Esophagus mucosa (tissue), 1 donor: ENCODE results near the gene IMPG2. TPM values are rescaled to one million over a fixed set of nuclear protein-coding genes. Genes with fewer than 3 reads are reported as not detected.
"Not testable (repeated sequence)": the region's sequence is repeated elsewhere in the genome, so short reads cannot be mapped to it uniquely, and the experiment has no call there.

ENCODE experiments used
- ATAC-seq: fragments of 200-7000 bp; cut with Tn5 transposase; one replicate; pipeline ENCODE4 v1.9.1; 2020
- total RNA-seq: library from RNA; stranded (reverse); gene quantifications from one replicate; pipeline ENCODE4 v1.2.4, GENCODE V29; 2023
- donor health status: DM: yes; HTN: yes; CAD: no.

The IMPG2 gene
- total RNA-seq = 0.08 TPM

GRCh38 chr3:101320475-101320874, at the start of gene IMPG2:
TSS of gene IMPG2 (minus strand) at chr3:101320575. CDS start at chr3:101320372, 203 bp downstream.
- no peak for ATAC-seq

GRCh38 chr3:101362406-101362805, 42.0 kb upstream of the IMPG2 start:
- ATAC-seq = no peak

GRCh38 chr3:101351829-101352228, 31.5 kb upstream of the IMPG2 start:
- no peak for ATAC-seq

- no peak for ATAC-seq
Observed at GRCh38 chr3:101340591-101340990, 20.2 kb upstream of the IMPG2 start.

GRCh38 chr3:101333883-101334282, 13.5 kb upstream of the IMPG2 start:
- no peak for ATAC-seq

- ATAC-seq = no peak
Observed at GRCh38 chr3:101329016-101329673, 8.8 kb upstream of the IMPG2 start.

GRCh38 chr3:101325393-101326134, 5.2 kb upstream of the IMPG2 start:
- no peak for ATAC-seq

- no peak for ATAC-seq
Observed at GRCh38 chr3:101319531-101319930, 844 bp downstream of the IMPG2 start.

GRCh38 chr3:101312545-101312944, 7.8 kb downstream of the IMPG2 start:
- no peak for ATAC-seq

- ATAC-seq = no peak
Observed at GRCh38 chr3:101311676-101312075, 8.7 kb downstream of the IMPG2 start.

- ATAC-seq = no peak
Observed at GRCh38 chr3:101310978-101311375, 9.4 kb downstream of the IMPG2 start.

- ATAC-seq = not testable (repeated sequence)
Observed at GRCh38 chr3:101308147-101308772, 12.1 kb downstream of the IMPG2 start.

GRCh38 chr3:101303836-101304235, 16.5 kb downstream of the IMPG2 start:
- ATAC-seq = peak; percentile 47

GRCh38 chr3:101303089-101303731, 17.2 kb downstream of the IMPG2 start:
- ATAC-seq = no peak

GRCh38 chr3:101300073-101300472, 20.3 kb downstream of the IMPG2 start:
- ATAC-seq = no peak

- ATAC-seq = no peak
Observed at GRCh38 chr3:101292027-101292426, 28.3 kb downstream of the IMPG2 start.

- ATAC-seq = no peak
Observed at GRCh38 chr3:101288294-101288693, 32.1 kb downstream of the IMPG2 start.

GRCh38 chr3:101284757-101285156, 35.6 kb downstream of the IMPG2 start:
- ATAC-seq = no peak

GRCh38 chr3:101281521-101282030, 38.8 kb downstream of the IMPG2 start:
- no peak for ATAC-seq

- no peak for ATAC-seq
Observed at GRCh38 chr3:101279765-101280385, 40.5 kb downstream of the IMPG2 start.

GRCh38 chr3:101279162-101279561, 41.2 kb downstream of the IMPG2 start:
- no peak for ATAC-seq

GRCh38 chr3:101278727-101279126, 41.6 kb downstream of the IMPG2 start:
- ATAC-seq = no peak

- ATAC-seq = no peak
Observed at GRCh38 chr3:101273608-101274007, 46.8 kb downstream of the IMPG2 start.
